Gastroesophageal sphincter (tissue), 3 donors: ENCODE results near the gene CALY.

Experiments
- CTCF ChIP-seq, 4 experiments: fragments of 200-600 bp in 2 of 4; fragments of 450-650 bp in 2 of 4; sonication (generic) in 1 of 4; IDR thresholded peaks; one replicate each; pipeline ENCODE4 v1.5.1; 2017 to 2019; ENCODE audit warnings: antibody characterized with exemption in 4 of 4, mild to moderate bottlenecking in 2 of 4, moderate library complexity in 2 of 4
- POLR2A ChIP-seq, 2 donors: fragments of 450-650 bp; IDR thresholded peaks; one replicate each; pipeline ENCODE4 v1.6.1; 2017; ENCODE audit warnings: antibody characterized with exemption in 2 of 2, mild to moderate bottlenecking in 2 of 2, moderate library complexity in 1 of 2
- POLR2AphosphoS5 ChIP-seq: sonication (generic); formaldehyde crosslinking; IDR thresholded peaks from one replicate; pipeline ENCODE4 v1.6.1; 2017; ENCODE audit warnings: antibody characterized with exemption

- TF ChIP-seq CTCF (IDR thresholded peaks at IDR 0.05), result no peak
- TF ChIP-seq POLR2A (IDR thresholded peaks at IDR 0.05), result no peak
- no peak for TF ChIP-seq POLR2AphosphoS5
These were observed 18.1 kb upstream of the CALY start for GRCh38 chr10:133354672-133355240.
